Lower lobe of right lung (tissue), 2 donors: ENCODE results near the gene PDLIM4. TPM values are rescaled to one million over a fixed set of nuclear protein-coding genes. Genes with fewer than 3 reads are reported as not detected.

Source experiments
- ATAC-seq, 2 donors: fragments of 200-7000 bp; cut with Tn5 transposase; one replicate each; pipeline ENCODE4 v1.9.1; 2020 to 2022; ENCODE audit warnings: mild to moderate bottlenecking in 2 of 2, moderate library complexity in 2 of 2
- DNase-seq: peaks from one replicate; pipeline ENCODE4 v3.0.0-alpha.2; 2020
- H3K27ac ChIP-seq: fragments of 200-600 bp; one replicate; pipeline ENCODE4 v1.8.0; 2022
- H3K27me3 ChIP-seq: fragments of 200-600 bp; one replicate; pipeline ENCODE4 v1.8.0; 2022; ENCODE audit warnings: low read depth
- H3K36me3 ChIP-seq: fragments of 200-600 bp; one replicate; pipeline ENCODE4 v1.8.0; 2022; ENCODE audit warnings: mild to moderate bottlenecking
- H3K4me1 ChIP-seq: fragments of 200-600 bp; one replicate; pipeline ENCODE4 v1.8.0; 2022
- H3K4me3 ChIP-seq: fragments of 200-600 bp; one replicate; pipeline ENCODE4 v1.8.0; 2022; ENCODE audit warnings: mild to moderate bottlenecking
- H3K9me3 ChIP-seq: fragments of 200-600 bp; one replicate; pipeline ENCODE4 v1.8.0; 2022
- CTCF ChIP-seq: fragments of 200-600 bp; IDR thresholded peaks from one replicate; pipeline ENCODE4 v1.8.0; 2022; ENCODE audit warnings: antibody characterized with exemption, mild to moderate bottlenecking
- intact Hi-C: fragments of 100-400 bp; cut with DNase I; formaldehyde crosslinking; loops from one replicate; pipeline ENCODE4 v1.11.0; 2022
- total RNA-seq: library from RNA; stranded (reverse); fragmentation: NEBNext Ultra II Directional; extraction: Animal tissue kit (Norgen Biotek cat#: 25700); gene quantifications from one replicate; pipeline ENCODE4 v1.2.1, GENCODE V29; 2021
- donor health status: DM: no; HTN: yes; CAD: no; lungs with severe emphysema.

PDLIM4 gene
- total RNA-seq, 1 donor from 2014 or later, result 6.7 TPM

- DNase-seq (no peak), ATAC-seq (no peak)
- intact Hi-C loops, result no loop called here
- Histone ChIP-seq H3K27me3 (no peaks in the 10 kb centered on the region), H3K4me1 (peaks cover 50% of the 10 kb centered on the region), H3K27ac (no peak overlapping the region), H3K36me3 (no peaks in the 10 kb centered on the region), H3K4me3 (no peak overlapping the region), H3K9me3 (no peaks in the 10 kb centered on the region)
- no peak for TF ChIP-seq CTCF
Observed at GRCh38 chr5:132262882-132263547, 5.5 kb downstream of the PDLIM4 start.

GRCh38 chr5:132263548-132264261, 6.2 kb downstream of the PDLIM4 start:
- intact Hi-C loops, result no loop called here
- Histone ChIP-seq H3K4me3 (no peak overlapping the region), H3K27me3 (no peaks in the 10 kb centered on the region), H3K9me3 (no peaks in the 10 kb centered on the region), H3K36me3 (no peaks in the 10 kb centered on the region), H3K4me1 (peaks cover 45% of the 10 kb centered on the region), H3K27ac (peak overlapping the region; percentile 6)
- peak in 1 of 2 donors; percentile 17 for ATAC-seq
- TF ChIP-seq CTCF, result no peak
- DNase-seq, result no peak

DNA sequence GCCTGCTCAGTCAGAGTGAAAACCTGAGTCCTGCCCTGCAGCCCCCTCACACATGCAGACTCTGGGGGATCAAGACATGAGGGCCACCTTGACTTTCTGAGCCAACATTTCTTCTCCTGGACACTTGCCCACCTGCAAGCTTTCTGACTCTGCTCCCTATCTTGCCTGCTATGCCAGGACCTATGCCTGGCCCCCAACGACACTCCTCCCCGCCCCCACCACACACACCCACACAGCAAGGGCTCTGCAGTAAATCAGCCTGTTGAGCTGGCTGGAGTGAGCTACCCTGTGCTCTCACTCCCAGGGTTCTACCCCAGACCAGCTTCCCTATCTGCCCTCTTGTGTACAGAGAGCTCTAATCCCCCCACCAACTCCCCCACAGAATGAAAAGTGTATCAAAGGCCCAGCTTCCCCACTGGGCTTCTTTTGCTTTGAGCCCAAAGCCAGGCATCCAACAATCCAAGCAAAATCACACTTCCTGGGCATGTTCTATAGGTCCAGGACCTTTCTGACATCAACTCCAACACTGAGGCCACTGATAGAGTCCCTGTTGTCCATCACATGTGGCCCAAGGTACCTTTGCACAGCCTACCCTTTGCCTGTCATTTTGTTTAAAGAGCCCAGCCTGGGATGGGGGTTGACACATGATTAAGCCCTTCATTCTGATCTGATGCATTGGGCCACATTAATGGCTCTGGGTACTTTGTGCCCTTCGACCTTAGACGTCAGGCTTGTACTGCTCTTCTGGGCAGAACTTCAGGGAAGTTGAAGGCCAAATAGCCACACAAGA, 7.2 kb downstream of the PDLIM4 start:
- ATAC-seq, result no peak
- Histone ChIP-seq H3K4me3 (no peak overlapping the region), H3K36me3 (no peaks in the 10 kb centered on the region), H3K9me3 (no peaks in the 10 kb centered on the region), H3K27ac (peak overlapping the region; percentile 74), H3K27me3 (no peaks in the 10 kb centered on the region), H3K4me1 (peaks cover 40% of the 10 kb centered on the region)
- TF ChIP-seq CTCF, result no peak
- intact Hi-C loops, result no loop called here
- DNase-seq, result no peak

- Histone ChIP-seq H3K4me3 (no peak overlapping the region), H3K36me3 (no peaks in the 10 kb centered on the region), H3K27me3 (no peaks in the 10 kb centered on the region), H3K9me3 (no peaks in the 10 kb centered on the region), H3K27ac (peak overlapping the region; percentile 74), H3K4me1 (peaks cover 32% of the 10 kb centered on the region)
- no peak for TF ChIP-seq CTCF
- no peak for DNase-seq
- intact Hi-C loops, result no loop called here
- peak; percentile 70 to 71 for ATAC-seq
Observed at GRCh38 chr5:132265336-132266030, 8.0 kb downstream of the PDLIM4 start.
